ENCODE data around the gene SMYD4. TPM values are rescaled to one million over a fixed set of nuclear protein-coding genes. Genes with fewer than 3 reads are reported as not detected.

SMYD4 gene
- total and polyA plus RNA-seq, 4 donors, result 2.4 to 19.2 (median 12.2) TPM

GRCh38 chr17:1797323-1797722 lies 32.4 kb downstream of the SMYD4 start:
- ATAC-seq (ENCODE audit: low FRiP score), result no peak
- WGBS, 2 donors, result 58 to 66% methylated on average over 3 of the region's 3 CpGs
- peak in 1 of 2 donors; percentile 41 for DNase-seq
- Histone ChIP-seq H3K27ac (ENCODE audit: low read depth in 1 of 2, low read length in 2 of 2) (no peak overlapping the region), H3K36me3 (ENCODE audit: control insufficient read depth in 1 of 2, insufficient read depth in 2 of 2, low read length in 1 of 2) (peaks cover 0 to 8% of the 10 kb centered on the region in 2 donors), H3K27me3 (ENCODE audit: control insufficient read depth in 1 of 2, insufficient read depth in 2 of 2, low read length in 1 of 2) (no peaks in the 10 kb centered on the region), H3K9me3 (ENCODE audit: control insufficient read depth, low read length) (no peaks in the 10 kb centered on the region), H3K4me3 (ENCODE audit: low read length in 2 of 2) (no peak overlapping the region), H3K4me1 (ENCODE audit: control insufficient read depth in 1 of 2, insufficient read depth in 2 of 2, low read length in 2 of 2) (peaks cover 0 to 6% of the 10 kb centered on the region in 2 donors)
- intact Hi-C loops (cut with DNase I), result no loop called here

- DNase-seq, result no peak
- ATAC-seq (ENCODE audit: low FRiP score), result no peak
These were observed 32.9 kb downstream of the SMYD4 start for GRCh38 chr17:1796800-1797199.

DNA sequence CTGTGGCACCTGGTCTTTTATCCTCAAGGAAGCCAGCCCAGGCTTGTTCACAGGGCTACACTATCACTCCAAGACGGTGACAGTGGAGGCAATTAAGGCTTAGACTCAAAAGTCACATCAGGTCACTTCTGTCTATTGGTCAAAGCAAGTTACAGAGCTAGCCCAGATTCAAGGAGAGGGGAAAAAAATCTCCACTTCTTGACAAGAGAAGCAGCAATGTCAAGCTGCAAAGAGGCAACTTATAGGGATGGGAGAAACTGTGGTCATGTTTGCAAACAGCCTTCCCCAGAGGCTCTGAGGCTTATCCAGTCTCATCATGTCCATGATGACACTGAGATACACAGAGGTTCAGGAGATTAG lies 36.3 kb downstream of the SMYD4 start:
- intact Hi-C loops (cut with DNase I), result no loop called here
- no peaks in the 10 kb centered on the region for H3K36me3 ChIP-seq (ENCODE audit: control insufficient read depth in 1 of 2, insufficient read depth in 2 of 2, low read length in 1 of 2)
- no peak for ATAC-seq (ENCODE audit: low FRiP score)
- peaks cover 0 to 6% of the 10 kb centered on the region in 2 donors for H3K4me1 ChIP-seq (ENCODE audit: control insufficient read depth in 1 of 2, insufficient read depth in 2 of 2, low read length in 2 of 2)
- no peaks in the 10 kb centered on the region for H3K27me3 ChIP-seq (ENCODE audit: control insufficient read depth in 1 of 2, insufficient read depth in 2 of 2, low read length in 1 of 2)
- H3K9me3 ChIP-seq (ENCODE audit: control insufficient read depth, low read length), result no peaks in the 10 kb centered on the region
- no peak overlapping the region for H3K27ac ChIP-seq (ENCODE audit: low read depth in 1 of 2, low read length in 2 of 2)
- DNase-seq, result peak in 1 of 2 donors; percentile 17
- WGBS, 2 donors, result 61 to 66% methylated on average over 1 of the region's 1 CpG
- no peak overlapping the region for H3K4me3 ChIP-seq (ENCODE audit: low read length in 2 of 2)

More at GRCh38 chr17:1796800-1797199, 32.9 kb downstream of the SMYD4 start:
- peaks cover 0 to 6% of the 10 kb centered on the region in 2 donors for H3K4me1 ChIP-seq (ENCODE audit: control insufficient read depth in 1 of 2, insufficient read depth in 2 of 2, low read length in 2 of 2)
- WGBS, 2 donors, result 0 to 3% methylated on average over 1 of the region's 1 CpG
- H3K4me3 ChIP-seq (ENCODE audit: low read length in 2 of 2), result no peak overlapping the region
- H3K27ac ChIP-seq (ENCODE audit: low read depth in 1 of 2, low read length in 2 of 2), result no peak overlapping the region
- H3K27me3 ChIP-seq (ENCODE audit: control insufficient read depth in 1 of 2, insufficient read depth in 2 of 2, low read length in 1 of 2), result no peaks in the 10 kb centered on the region
- H3K36me3 ChIP-seq (ENCODE audit: control insufficient read depth in 1 of 2, insufficient read depth in 2 of 2, low read length in 1 of 2), result peaks cover 0 to 8% of the 10 kb centered on the region in 2 donors
- H3K9me3 ChIP-seq (ENCODE audit: control insufficient read depth, low read length), result no peaks in the 10 kb centered on the region
- intact Hi-C loops (cut with DNase I), result no loop called here

DNA sequence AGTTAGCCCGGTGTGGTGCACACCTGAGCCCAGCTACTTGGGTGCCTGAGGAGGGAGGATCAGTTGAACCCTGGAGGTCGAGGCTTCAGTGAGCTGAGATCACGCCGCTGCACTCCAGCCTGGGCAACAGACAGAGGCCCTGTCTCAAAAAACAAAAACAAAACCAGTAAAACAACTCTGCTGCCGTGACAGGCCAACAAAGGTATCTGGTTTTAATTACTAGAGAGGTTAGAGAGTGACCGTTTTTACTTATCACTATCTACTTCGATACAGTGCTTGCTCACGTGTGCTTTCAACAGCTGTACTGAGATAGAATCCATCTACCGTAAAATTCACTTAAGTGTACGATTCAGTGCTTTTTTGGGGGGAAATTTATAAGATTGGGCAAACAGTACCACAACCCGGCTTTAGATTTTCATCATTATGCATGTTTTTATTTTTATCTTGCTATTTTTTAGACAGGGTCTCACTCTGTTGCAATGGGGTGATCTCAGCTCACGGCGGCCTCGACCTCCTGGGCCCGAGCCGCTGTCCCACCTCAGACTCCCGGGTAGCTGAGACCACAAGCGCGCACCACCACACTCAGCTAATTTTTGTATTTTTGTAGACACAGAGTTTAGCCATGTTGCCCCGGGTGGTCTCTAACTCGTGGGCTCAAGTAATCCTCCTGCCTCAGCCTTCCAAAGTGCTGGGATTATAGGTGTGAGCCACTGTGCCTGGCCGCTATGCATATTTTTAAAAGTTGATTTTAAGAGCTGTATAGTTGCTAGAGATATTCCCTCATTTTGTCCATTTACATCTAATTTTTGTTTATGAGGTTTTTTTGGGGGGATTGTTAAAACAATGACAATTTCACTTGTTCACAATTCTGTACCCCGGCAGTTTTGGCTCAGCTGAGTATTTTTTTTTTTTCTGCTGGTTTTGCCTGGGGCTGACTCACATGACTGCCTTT lies 36.9 kb downstream of the SMYD4 start:
- Histone ChIP-seq H3K27me3 (ENCODE audit: control insufficient read depth in 1 of 2, insufficient read depth in 2 of 2, low read length in 1 of 2) (no peaks in the 10 kb centered on the region), H3K9me3 (ENCODE audit: control insufficient read depth, low read length) (no peaks in the 10 kb centered on the region), H3K36me3 (ENCODE audit: control insufficient read depth in 1 of 2, insufficient read depth in 2 of 2, low read length in 1 of 2) (no peaks in the 10 kb centered on the region), H3K27ac (ENCODE audit: low read depth in 1 of 2, low read length in 2 of 2) (no peak overlapping the region), H3K4me3 (ENCODE audit: low read length in 2 of 2) (no peak overlapping the region), H3K4me1 (ENCODE audit: control insufficient read depth in 1 of 2, insufficient read depth in 2 of 2, low read length in 2 of 2) (peaks cover 0 to 6% of the 10 kb centered on the region in 2 donors)
- intact Hi-C loops (cut with DNase I), result no loop called here
- WGBS, 2 donors, result 85 to 88% methylated on average over 23 of the region's 23 CpGs
- ATAC-seq (ENCODE audit: low FRiP score) (no peak), DNase-seq (peak; percentile 27 to 61)

- Histone ChIP-seq H3K4me3 (ENCODE audit: low read length in 2 of 2) (no peak overlapping the region), H3K36me3 (ENCODE audit: control insufficient read depth in 1 of 2, insufficient read depth in 2 of 2, low read length in 1 of 2) (no peaks in the 10 kb centered on the region), H3K4me1 (ENCODE audit: control insufficient read depth in 1 of 2, insufficient read depth in 2 of 2, low read length in 2 of 2) (peaks cover 0 to 4% of the 10 kb centered on the region in 2 donors), H3K27me3 (ENCODE audit: control insufficient read depth in 1 of 2, insufficient read depth in 2 of 2, low read length in 1 of 2) (no peaks in the 10 kb centered on the region), H3K27ac (ENCODE audit: low read depth in 1 of 2, low read length in 2 of 2) (no peak overlapping the region), H3K9me3 (ENCODE audit: control insufficient read depth, low read length) (no peaks in the 10 kb centered on the region)
- 52 to 55% methylated on average over 5 of the region's 5 CpGs for WGBS, 2 donors
- intact Hi-C loops (cut with DNase I), result no loop called here
- DNase-seq (peak in 1 of 2 donors; percentile 35), ATAC-seq (ENCODE audit: low FRiP score) (no peak)
These were observed 39.8 kb downstream of the SMYD4 start for GRCh38 chr17:1789936-1790335.

DNA sequence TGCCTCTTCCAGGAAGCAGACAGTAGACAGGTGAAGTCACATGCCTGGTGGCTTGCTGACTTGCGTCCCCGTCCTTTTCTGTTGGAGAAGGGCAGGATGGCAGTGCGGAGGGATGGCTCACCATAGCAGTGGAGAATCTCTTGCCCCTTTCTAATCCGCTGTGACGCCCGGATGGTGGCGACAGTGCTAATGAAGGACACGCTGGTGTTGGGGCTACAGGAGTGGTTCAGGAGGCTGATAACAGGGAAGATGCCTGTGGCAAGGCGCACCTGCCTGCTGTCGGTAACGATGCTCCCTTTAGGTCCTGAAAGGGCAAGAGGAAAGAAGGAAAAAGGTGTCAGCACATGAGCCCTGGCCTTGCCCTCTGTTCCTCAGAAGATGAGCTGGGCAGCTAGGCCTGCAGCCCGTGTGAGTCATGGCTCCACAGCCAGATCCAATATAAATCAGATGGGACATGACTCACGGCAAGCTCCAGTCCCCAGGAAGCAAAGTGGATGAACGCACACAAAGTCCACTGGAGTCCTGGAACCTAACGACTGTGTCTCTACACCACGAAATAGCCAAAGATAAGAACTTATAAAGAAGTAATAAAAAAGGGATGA lies 42.3 kb downstream of the SMYD4 start:
- H3K27ac ChIP-seq (ENCODE audit: low read depth in 1 of 2, low read length in 2 of 2), result peak overlapping the region in 1 of 2 donors; percentile 95
- H3K9me3 ChIP-seq (ENCODE audit: control insufficient read depth, low read length), result no peaks in the 10 kb centered on the region
- no peaks in the 10 kb centered on the region for H3K27me3 ChIP-seq (ENCODE audit: control insufficient read depth in 1 of 2, insufficient read depth in 2 of 2, low read length in 1 of 2)
- peaks cover 0 to 4% of the 10 kb centered on the region in 2 donors for H3K4me1 ChIP-seq (ENCODE audit: control insufficient read depth in 1 of 2, insufficient read depth in 2 of 2, low read length in 2 of 2)
- intact Hi-C loops (cut with DNase I), result loop anchor here in 1 of 2 donors (2.0 kb wide), 1 partner anchor 67 kb away; no protein-coding TSS in a partner anchor
- no peak overlapping the region for H3K4me3 ChIP-seq (ENCODE audit: low read length in 2 of 2)
- DNase-seq (peak; percentile 87 to 88), ATAC-seq (ENCODE audit: low FRiP score) (peak; percentile 84)
- 57 to 63% methylated on average over 16 of the region's 16 CpGs for WGBS, 2 donors
- H3K36me3 ChIP-seq (ENCODE audit: control insufficient read depth in 1 of 2, insufficient read depth in 2 of 2, low read length in 1 of 2), result no peaks in the 10 kb centered on the region

- Histone ChIP-seq H3K27me3 (ENCODE audit: control insufficient read depth in 1 of 2, insufficient read depth in 2 of 2, low read length in 1 of 2) (no peaks in the 10 kb centered on the region), H3K36me3 (ENCODE audit: control insufficient read depth in 1 of 2, insufficient read depth in 2 of 2, low read length in 1 of 2) (no peaks in the 10 kb centered on the region), H3K4me1 (ENCODE audit: control insufficient read depth in 1 of 2, insufficient read depth in 2 of 2, low read length in 2 of 2) (peaks cover 0 to 4% of the 10 kb centered on the region in 2 donors), H3K27ac (ENCODE audit: low read depth in 1 of 2, low read length in 2 of 2) (peak overlapping the region in 1 of 2 donors; percentile 70), H3K4me3 (ENCODE audit: low read length in 2 of 2) (no peak overlapping the region), H3K9me3 (ENCODE audit: control insufficient read depth, low read length) (no peaks in the 10 kb centered on the region)
- WGBS, 2 donors, result 84% methylated on average over 7 of the region's 7 CpGs
- ATAC-seq (ENCODE audit: low FRiP score) (no peak), DNase-seq (peak in 1 of 2 donors; percentile 48)
- intact Hi-C loops (cut with DNase I), result loop anchor here in 1 of 2 donors (2.0 kb wide), 1 partner anchor 66 kb away; no protein-coding TSS in a partner anchor
These were observed 43.0 kb downstream of the SMYD4 start for GRCh38 chr17:1786708-1787107.

DNA sequence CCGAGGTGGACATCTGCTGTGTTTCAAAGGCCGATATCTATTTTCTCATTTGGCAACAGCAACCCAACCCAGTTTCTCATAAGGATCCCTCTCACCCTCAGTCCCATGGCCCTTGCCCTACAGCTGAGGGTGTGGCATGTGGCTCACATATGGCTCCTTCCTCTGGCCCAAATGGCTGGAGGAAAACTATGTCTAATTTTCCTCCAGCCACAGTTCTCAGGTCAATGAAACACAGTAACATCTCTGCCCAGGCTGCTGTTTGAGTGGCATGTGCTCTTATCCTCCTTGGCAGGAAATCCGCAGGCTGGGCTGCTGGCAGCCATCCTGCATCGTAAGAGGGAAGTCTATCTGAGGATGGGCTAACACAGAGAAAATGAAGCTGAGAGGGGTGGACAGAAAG lies 43.8 kb downstream of the SMYD4 start:
- intact Hi-C loops (cut with DNase I), result loop anchor here in 1 of 2 donors (2.0 kb wide), 1 partner anchor 65 kb away; no protein-coding TSS in a partner anchor
- Histone ChIP-seq H3K4me3 (ENCODE audit: low read length in 2 of 2) (no peak overlapping the region), H3K9me3 (ENCODE audit: control insufficient read depth, low read length) (no peaks in the 10 kb centered on the region), H3K36me3 (ENCODE audit: control insufficient read depth in 1 of 2, insufficient read depth in 2 of 2, low read length in 1 of 2) (no peaks in the 10 kb centered on the region), H3K4me1 (ENCODE audit: control insufficient read depth in 1 of 2, insufficient read depth in 2 of 2, low read length in 2 of 2) (peaks cover 0 to 4% of the 10 kb centered on the region in 2 donors), H3K27me3 (ENCODE audit: control insufficient read depth in 1 of 2, insufficient read depth in 2 of 2, low read length in 1 of 2) (no peaks in the 10 kb centered on the region), H3K27ac (ENCODE audit: low read depth in 1 of 2, low read length in 2 of 2) (no peak overlapping the region)
- ATAC-seq (ENCODE audit: low FRiP score) (no peak), DNase-seq (peak in 1 of 2 donors; percentile 68)
- 81 to 83% methylated on average over 4 of the region's 4 CpGs for WGBS, 2 donors

Measured in aorta (tissue), 5 donors.